ENCODE results near the gene TAC1. TPM values are rescaled to one million over a fixed set of nuclear protein-coding genes. Genes with fewer than 3 reads are reported as not detected.

TAC1 gene
- total RNA-seq, 1 donor from 2014 or later: 0.34 TPM

GRCh38 chr7:97694355-97694754 is 37.5 kb upstream of the TAC1 start:
- H3K36me3 Mint-ChIP-seq (ENCODE audit: low read depth, unreplicated experiment): no peaks in the 10 kb centered on the region
- no peaks in the 10 kb centered on the region for H3K4me1 ChIP-seq (ENCODE audit: insufficient read depth, low read length)
- H3K4me3 Mint-ChIP-seq (ENCODE audit: unreplicated experiment): no peak overlapping the region
- H3K4me3 ChIP-seq (ENCODE audit: insufficient read depth, low read depth, low read length): no peak overlapping the region
- no peaks in the 10 kb centered on the region for H3K27me3 ChIP-seq (ENCODE audit: insufficient read depth, low read length)
- H3K9ac ChIP-seq (ENCODE audit: low read length): no peak overlapping the region
- no peak for TF ChIP-seq EZH2 (IDR thresholded peaks at IDR 0.05; ENCODE audit: insufficient read depth, low read length)
- TF ChIP-seq CTCF (IDR thresholded peaks at IDR 0.05; ENCODE audit: insufficient read depth, low read depth, low read length): no peak
- peaks cover 2% of the 10 kb centered on the region for H3K4me1 Mint-ChIP-seq (ENCODE audit: low read depth, unreplicated experiment)
- no peaks in the 10 kb centered on the region for H3K9me3 Mint-ChIP-seq (ENCODE audit: unreplicated experiment)
- H3K36me3 ChIP-seq (ENCODE audit: insufficient read depth, low read length): no peaks in the 10 kb centered on the region
- no peak for DNase-seq (ENCODE audit: low read depth)
- no peak overlapping the region for H3K4me2 ChIP-seq (ENCODE audit: low read length)
- FAIRE-seq: no peak
- no peak overlapping the region for H3K27ac Mint-ChIP-seq (ENCODE audit: unreplicated experiment)
- H4K20me1 ChIP-seq (ENCODE audit: insufficient read depth, low read length): no peaks in the 10 kb centered on the region
- H3K27ac ChIP-seq (ENCODE audit: low read depth, low read length): no peak overlapping the region
- H3K27me3 Mint-ChIP-seq (ENCODE audit: low read depth, unreplicated experiment): no peaks in the 10 kb centered on the region
- no peaks in the 10 kb centered on the region for H3K79me2 ChIP-seq (ENCODE audit: insufficient read depth, low read length)
- no peak overlapping the region for H2AFZ ChIP-seq (ENCODE audit: low read depth, low read length)
- H3K9me3 ChIP-seq (ENCODE audit: insufficient read depth, low read depth, low read length): peaks cover 3% of the 10 kb centered on the region

- Histone ChIP-seq H3K4me2 (ENCODE audit: low read length) (no peak overlapping the region), H3K4me1 (ENCODE audit: insufficient read depth, low read length) (no peaks in the 10 kb centered on the region), H2AFZ (ENCODE audit: low read depth, low read length) (no peak overlapping the region), H3K79me2 (ENCODE audit: insufficient read depth, low read length) (no peaks in the 10 kb centered on the region), H3K9ac (ENCODE audit: low read length) (no peak overlapping the region), H3K9me3 (ENCODE audit: insufficient read depth, low read depth, low read length) (peaks cover 6% of the 10 kb centered on the region), H3K27ac (ENCODE audit: low read depth, low read length) (no peak overlapping the region), H4K20me1 (ENCODE audit: insufficient read depth, low read length) (no peaks in the 10 kb centered on the region), H3K4me3 (ENCODE audit: insufficient read depth, low read depth, low read length) (no peak overlapping the region), H3K36me3 (ENCODE audit: insufficient read depth, low read length) (no peaks in the 10 kb centered on the region), H3K27me3 (ENCODE audit: insufficient read depth, low read length) (no peaks in the 10 kb centered on the region)
- TF ChIP-seq CTCF (IDR thresholded peaks at IDR 0.05; ENCODE audit: insufficient read depth, low read depth, low read length): no peak
- TF ChIP-seq EZH2 (IDR thresholded peaks at IDR 0.05; ENCODE audit: insufficient read depth, low read length): no peak
- Mint-ChIP-seq H3K4me3 (ENCODE audit: unreplicated experiment) (no peak overlapping the region), H3K4me1 (ENCODE audit: low read depth, unreplicated experiment) (peaks cover 2% of the 10 kb centered on the region), H3K27me3 (ENCODE audit: low read depth, unreplicated experiment) (no peaks in the 10 kb centered on the region), H3K9me3 (ENCODE audit: unreplicated experiment) (no peaks in the 10 kb centered on the region), H3K27ac (ENCODE audit: unreplicated experiment) (no peak overlapping the region), H3K36me3 (ENCODE audit: low read depth, unreplicated experiment) (no peaks in the 10 kb centered on the region)
- DNase-seq (ENCODE audit: low read depth) (no peak), FAIRE-seq (no peak)
Measured at GRCh38 chr7:97697396-97697795, 34.5 kb upstream of the TAC1 start.

GRCh38 chr7:97722386-97722785 is 9.5 kb upstream of the TAC1 start:
- H3K36me3 Mint-ChIP-seq (ENCODE audit: low read depth, unreplicated experiment): no peaks in the 10 kb centered on the region
- H4K20me1 ChIP-seq (ENCODE audit: insufficient read depth, low read length): no peaks in the 10 kb centered on the region
- H3K27ac Mint-ChIP-seq (ENCODE audit: unreplicated experiment): no peak overlapping the region
- no peak overlapping the region for H3K9ac ChIP-seq (ENCODE audit: low read length)
- DNase-seq (ENCODE audit: low read depth) (no peak), FAIRE-seq (no peak)
- no peaks in the 10 kb centered on the region for H3K79me2 ChIP-seq (ENCODE audit: insufficient read depth, low read length)
- H3K27me3 Mint-ChIP-seq (ENCODE audit: low read depth, unreplicated experiment): peaks cover 8% of the 10 kb centered on the region
- no peaks in the 10 kb centered on the region for H3K36me3 ChIP-seq (ENCODE audit: insufficient read depth, low read length)
- H3K4me3 Mint-ChIP-seq (ENCODE audit: unreplicated experiment): no peak overlapping the region
- TF ChIP-seq CTCF (IDR thresholded peaks at IDR 0.05; ENCODE audit: insufficient read depth, low read depth, low read length) (no peak), EZH2 (IDR thresholded peaks at IDR 0.05; ENCODE audit: insufficient read depth, low read length) (no peak)
- H3K4me3 ChIP-seq (ENCODE audit: insufficient read depth, low read depth, low read length): no peak overlapping the region
- no peak overlapping the region for H3K4me2 ChIP-seq (ENCODE audit: low read length)
- no peak overlapping the region for H3K27ac ChIP-seq (ENCODE audit: low read depth, low read length)
- H3K27me3 ChIP-seq (ENCODE audit: insufficient read depth, low read length): no peaks in the 10 kb centered on the region
- H2AFZ ChIP-seq (ENCODE audit: low read depth, low read length): no peak overlapping the region
- no peaks in the 10 kb centered on the region for H3K4me1 ChIP-seq (ENCODE audit: insufficient read depth, low read length)
- no peaks in the 10 kb centered on the region for H3K9me3 ChIP-seq (ENCODE audit: insufficient read depth, low read depth, low read length)
- H3K4me1 Mint-ChIP-seq (ENCODE audit: low read depth, unreplicated experiment): no peaks in the 10 kb centered on the region
- H3K9me3 Mint-ChIP-seq (ENCODE audit: unreplicated experiment): no peaks in the 10 kb centered on the region

All from astrocyte (in vitro differentiated cells and primary cell).